ENCODE data around the gene CDKN2B-AS1. TPM values are rescaled to one million over a fixed set of nuclear protein-coding genes. Genes with fewer than 3 reads are reported as not detected.

Gene CDKN2B-AS1
- total RNA-seq, 2 donors from 2014 or later = not detected

DNA sequence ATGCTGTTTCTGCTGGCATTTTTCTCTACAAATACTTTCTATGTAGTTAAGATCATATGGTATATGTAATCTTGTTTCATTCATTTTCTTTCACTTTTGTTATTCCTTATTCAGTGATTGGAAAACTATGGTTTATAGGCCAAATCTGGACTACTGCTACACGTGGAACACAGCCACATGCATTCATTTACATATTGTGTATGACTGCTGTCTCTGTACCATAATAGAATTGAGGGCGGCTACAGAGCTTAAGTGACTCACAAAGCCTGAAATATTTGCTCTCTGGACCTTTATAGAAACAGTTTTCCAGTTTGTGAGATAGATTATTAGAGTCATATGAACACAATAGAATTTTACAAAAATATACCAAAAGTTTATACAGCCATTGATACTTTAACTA, 148.1 kb downstream of the CDKN2B-AS1 start:
- DNase-seq = no peak
- Histone ChIP-seq H3K36me3 (ENCODE audit: control insufficient read depth, insufficient read depth, low read length) (no peaks in the 10 kb centered on the region), H3K4me3 (ENCODE audit: low read length) (no peak overlapping the region), H3K9me3 (ENCODE audit: control insufficient read depth, low read length) (no peaks in the 10 kb centered on the region), H3K9ac (ENCODE audit: extremely low read depth, low read length, poor library complexity, severe bottlenecking) (no peak overlapping the region), H3K27me3 (ENCODE audit: control insufficient read depth, insufficient read depth, low read length, poor library complexity, severe bottlenecking) (no peaks in the 10 kb centered on the region), H3K27ac (ENCODE audit: low read depth, low read length) (no peak overlapping the region), H3K4me1 (ENCODE audit: control insufficient read depth, insufficient read depth, low read length) (no peaks in the 10 kb centered on the region)
- H3K4me1 Mint-ChIP-seq = peaks cover 7% of the 10 kb centered on the region
- TF ChIP-seq CTCF (conservative IDR thresholded peaks at IDR 0.05) = no peak
- H3K4me3 Mint-ChIP-seq = no peak overlapping the region
- no peak overlapping the region for H3K27ac Mint-ChIP-seq
- H3K36me3 Mint-ChIP-seq (ENCODE audit: low read depth) = no peaks in the 10 kb centered on the region
- no peaks in the 10 kb centered on the region for H3K9me3 Mint-ChIP-seq
- 50 to 88% methylated on average over 1 to 2 of the region's 2 CpGs for WGBS, 2 experiments (ENCODE audit: insufficient coverage in 1 of 2, insufficient read length in 1 of 2)
- H3K27me3 Mint-ChIP-seq (ENCODE audit: insufficient read depth) = no peaks in the 10 kb centered on the region

DNA sequence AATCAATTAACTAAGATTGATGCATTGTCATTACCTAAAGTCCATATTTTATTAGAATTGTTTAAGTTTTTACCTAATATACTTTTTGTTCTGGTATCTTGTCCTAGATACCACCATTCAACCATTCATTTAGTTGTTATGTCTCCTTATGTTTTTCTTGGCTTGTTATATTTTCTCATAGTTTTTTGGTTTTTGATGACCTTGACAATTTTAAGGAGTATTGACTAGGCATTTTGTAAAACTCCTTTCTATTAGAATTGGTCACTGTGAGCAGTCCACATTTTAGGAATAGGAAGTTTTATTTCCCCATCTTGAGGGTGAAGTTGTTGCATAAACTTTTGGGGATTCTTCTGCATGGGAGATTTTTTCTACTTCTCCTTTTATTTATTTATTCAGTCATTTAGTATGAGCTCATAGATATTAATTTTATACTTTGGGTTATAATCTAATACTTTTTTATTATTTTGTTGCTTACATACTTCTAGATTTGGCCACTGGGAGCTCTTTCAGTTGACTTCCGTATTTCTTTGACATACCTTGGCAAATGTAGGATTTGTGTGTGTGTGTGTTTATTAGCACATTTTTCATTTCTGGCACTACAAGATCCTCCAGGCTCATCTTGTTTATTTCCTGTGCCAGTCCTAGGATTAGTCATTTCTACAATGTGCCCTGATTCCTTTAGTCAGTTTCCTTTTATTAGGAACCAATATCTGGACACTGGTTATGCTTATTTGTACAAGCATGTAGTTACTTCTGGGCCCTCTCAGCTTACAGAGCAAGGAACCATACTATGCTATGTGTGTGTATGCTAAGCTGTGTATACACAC, 149.4 kb downstream of the CDKN2B-AS1 start:
- Histone ChIP-seq H3K9ac (ENCODE audit: extremely low read depth, low read length, poor library complexity, severe bottlenecking) (no peak overlapping the region), H3K27me3 (ENCODE audit: control insufficient read depth, insufficient read depth, low read length, poor library complexity, severe bottlenecking) (no peaks in the 10 kb centered on the region), H3K27ac (ENCODE audit: low read depth, low read length) (no peak overlapping the region), H3K36me3 (ENCODE audit: control insufficient read depth, insufficient read depth, low read length) (no peaks in the 10 kb centered on the region), H3K4me1 (ENCODE audit: control insufficient read depth, insufficient read depth, low read length) (no peaks in the 10 kb centered on the region), H3K9me3 (ENCODE audit: control insufficient read depth, low read length) (no peaks in the 10 kb centered on the region), H3K4me3 (ENCODE audit: low read length) (no peak overlapping the region)
- no peak overlapping the region for H3K27ac Mint-ChIP-seq
- 43% methylated on average over 1 of the region's 1 CpG; no CpG with 5 or more reads in 1 of the 2 experiments for WGBS, 2 experiments (ENCODE audit: insufficient coverage in 1 of 2, insufficient read length in 1 of 2)
- no peak for TF ChIP-seq CTCF (conservative IDR thresholded peaks at IDR 0.05)
- no peak overlapping the region for H3K4me3 Mint-ChIP-seq
- H3K27me3 Mint-ChIP-seq (ENCODE audit: insufficient read depth) = peaks cover 2% of the 10 kb centered on the region
- H3K36me3 Mint-ChIP-seq (ENCODE audit: low read depth) = no peaks in the 10 kb centered on the region
- no peak for DNase-seq
- H3K9me3 Mint-ChIP-seq = no peaks in the 10 kb centered on the region
- H3K4me1 Mint-ChIP-seq = peaks cover 7% of the 10 kb centered on the region

GRCh38 chr9:22146604-22147003, 152.0 kb downstream of the CDKN2B-AS1 start:
- H3K4me3 ChIP-seq (ENCODE audit: low read length) = no peak overlapping the region
- H3K27ac ChIP-seq (ENCODE audit: low read depth, low read length) = no peak overlapping the region
- H3K4me1 Mint-ChIP-seq = peaks cover 5% of the 10 kb centered on the region
- H3K9me3 Mint-ChIP-seq = no peaks in the 10 kb centered on the region
- no peaks in the 10 kb centered on the region for H3K9me3 ChIP-seq (ENCODE audit: control insufficient read depth, low read length)
- DNase-seq = no peak
- H3K27me3 ChIP-seq (ENCODE audit: control insufficient read depth, insufficient read depth, low read length, poor library complexity, severe bottlenecking) = no peaks in the 10 kb centered on the region
- H3K36me3 ChIP-seq (ENCODE audit: control insufficient read depth, insufficient read depth, low read length) = no peaks in the 10 kb centered on the region
- no peak for TF ChIP-seq CTCF (conservative IDR thresholded peaks at IDR 0.05)
- 100% methylated on average over 3 of the region's 3 CpGs; no CpG with 5 or more reads in 1 of the 2 experiments for WGBS, 2 experiments (ENCODE audit: insufficient coverage in 1 of 2, insufficient read length in 1 of 2)
- no peak overlapping the region for H3K9ac ChIP-seq (ENCODE audit: extremely low read depth, low read length, poor library complexity, severe bottlenecking)
- H3K27ac Mint-ChIP-seq = no peak overlapping the region
- no peaks in the 10 kb centered on the region for H3K4me1 ChIP-seq (ENCODE audit: control insufficient read depth, insufficient read depth, low read length)
- peaks cover 2% of the 10 kb centered on the region for H3K27me3 Mint-ChIP-seq (ENCODE audit: insufficient read depth)
- no peaks in the 10 kb centered on the region for H3K36me3 Mint-ChIP-seq (ENCODE audit: low read depth)
- H3K4me3 Mint-ChIP-seq = no peak overlapping the region
